GM21447 (cell line): ENCODE data around the gene LDB2.

Experiments
- ATAC-seq: cut with Tn5 transposase; IDR thresholded peaks from one replicate; pipeline ENCODE4 v1.9.1; 2021; ENCODE audit not compliant: unreplicated experiment

The LDB2 gene

DNA sequence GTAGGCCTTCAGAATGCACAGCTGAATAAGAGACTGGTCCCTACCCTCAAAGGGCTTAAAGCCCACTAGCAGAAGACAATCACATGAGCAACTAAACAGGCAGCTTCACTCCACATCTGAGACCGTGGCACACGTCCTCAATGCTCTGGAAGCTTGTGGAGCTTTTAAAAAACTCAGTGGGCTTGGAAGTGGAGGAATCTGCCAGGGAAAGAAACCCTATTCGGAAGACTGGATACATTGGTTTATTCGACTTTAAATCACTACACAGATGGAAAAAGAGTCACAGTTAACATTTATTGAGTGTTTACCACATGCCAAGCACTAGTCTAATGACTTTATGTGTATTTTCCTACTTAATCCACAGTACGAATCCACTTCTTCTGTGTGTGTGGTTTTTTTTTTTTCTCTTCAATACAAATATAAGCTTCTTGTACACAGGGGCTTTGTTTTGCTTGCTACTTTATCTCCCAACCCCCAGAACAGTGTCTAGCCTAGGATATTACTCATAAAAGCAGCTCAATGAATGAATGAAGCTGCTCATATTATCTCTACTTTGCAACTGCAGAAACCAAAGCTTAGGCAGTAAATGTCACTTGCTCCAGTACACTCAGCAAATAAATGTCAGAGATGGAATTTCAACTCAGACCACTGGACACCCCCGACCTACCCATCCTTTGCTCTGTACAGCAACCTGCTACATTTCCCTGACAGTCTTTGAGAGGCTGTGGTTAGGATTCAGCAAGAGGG lies 137.7 kb downstream of the LDB2 start:
- ATAC-seq = no peak

DNA sequence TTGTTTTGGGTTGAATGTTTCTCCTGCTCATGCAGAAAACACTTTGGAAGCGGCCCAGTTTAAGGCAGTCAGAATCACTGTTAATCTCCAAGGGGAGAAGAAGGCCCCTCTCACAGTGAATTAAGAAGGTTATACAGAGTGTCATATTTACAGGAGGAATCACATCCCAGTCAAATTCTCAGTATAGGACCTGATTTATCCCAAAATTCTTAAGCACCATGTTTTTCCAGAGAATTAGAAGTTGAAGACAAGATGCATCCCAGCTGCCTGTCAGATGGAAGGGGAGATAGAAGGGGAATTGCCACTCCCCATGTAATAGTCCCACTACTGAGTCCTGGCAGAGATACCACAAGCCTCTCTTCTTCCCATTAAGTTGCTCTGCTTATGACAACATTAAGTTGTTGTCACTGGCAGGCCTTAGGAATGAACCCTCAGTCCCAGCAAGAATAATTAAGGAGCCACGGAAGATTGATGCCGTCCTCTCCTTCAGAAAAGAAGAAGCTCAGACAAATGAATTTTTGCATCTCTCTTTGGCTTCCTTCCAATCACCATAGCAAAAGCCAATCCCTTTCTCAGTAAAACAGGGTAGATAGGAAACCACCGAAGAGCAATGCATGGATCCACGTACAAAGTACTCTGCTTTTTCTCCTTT lies 138.4 kb downstream of the LDB2 start:
- ATAC-seq = no peak

DNA sequence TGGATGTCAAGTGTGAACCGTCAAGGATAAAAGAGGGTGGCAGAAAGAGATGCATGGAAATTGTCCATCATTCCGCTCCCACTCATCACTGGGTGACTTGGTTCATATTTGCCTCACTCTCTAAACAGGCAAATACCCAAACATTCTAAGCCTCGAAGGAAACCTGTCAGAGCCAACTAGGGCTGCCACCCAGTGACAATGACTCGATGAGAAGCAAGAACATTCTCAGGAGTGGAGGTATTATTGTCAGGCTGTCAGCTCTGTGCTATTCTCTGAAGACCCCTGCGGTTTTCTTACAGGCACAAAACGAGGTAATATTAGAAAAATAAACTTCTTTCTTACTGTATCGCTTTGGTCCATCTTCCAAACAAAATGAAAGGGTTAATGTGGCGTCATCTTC lies 139.6 kb downstream of the LDB2 start:
- ATAC-seq = no peak

DNA sequence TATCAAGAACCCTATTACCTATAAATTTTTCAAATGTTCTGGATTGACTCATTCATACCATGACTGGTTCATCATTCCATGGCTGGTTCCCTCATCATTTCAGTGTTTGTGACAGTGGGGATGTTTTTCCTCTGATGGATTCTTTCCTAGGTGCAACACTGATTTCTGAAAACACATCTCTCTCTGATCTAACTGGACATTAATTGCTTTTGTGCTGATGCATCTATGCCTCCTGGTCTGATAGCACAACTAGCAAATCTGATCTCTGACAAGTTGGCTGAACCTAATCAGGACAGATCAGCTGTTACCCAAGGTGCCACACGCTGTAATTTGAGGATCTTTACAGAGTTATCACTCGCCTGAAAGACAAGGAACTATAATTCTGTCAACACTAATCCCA lies 140.2 kb downstream of the LDB2 start:
- ATAC-seq = no peak

DNA sequence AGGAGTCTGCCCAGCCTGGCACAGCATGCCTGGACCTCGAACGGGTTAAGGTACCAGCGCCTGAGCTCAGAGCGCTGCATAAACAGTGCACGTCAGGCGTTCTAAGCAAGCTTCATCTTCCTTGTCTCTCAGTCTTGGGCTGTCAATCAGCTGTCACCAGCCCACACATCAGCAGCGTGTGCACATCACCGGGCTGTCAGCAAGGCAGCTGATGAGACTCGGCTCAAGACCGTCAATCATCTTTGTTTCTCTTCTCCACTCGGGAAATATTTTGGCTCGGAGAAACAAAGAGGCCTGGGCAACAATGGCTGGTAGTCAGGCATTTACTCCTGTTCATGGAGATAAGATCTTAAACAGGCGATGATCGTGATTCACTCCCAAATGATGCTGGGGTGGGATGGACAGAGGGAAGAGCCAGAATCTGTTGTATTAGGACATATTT lies 141.3 kb downstream of the LDB2 start:
- ATAC-seq = no peak

DNA sequence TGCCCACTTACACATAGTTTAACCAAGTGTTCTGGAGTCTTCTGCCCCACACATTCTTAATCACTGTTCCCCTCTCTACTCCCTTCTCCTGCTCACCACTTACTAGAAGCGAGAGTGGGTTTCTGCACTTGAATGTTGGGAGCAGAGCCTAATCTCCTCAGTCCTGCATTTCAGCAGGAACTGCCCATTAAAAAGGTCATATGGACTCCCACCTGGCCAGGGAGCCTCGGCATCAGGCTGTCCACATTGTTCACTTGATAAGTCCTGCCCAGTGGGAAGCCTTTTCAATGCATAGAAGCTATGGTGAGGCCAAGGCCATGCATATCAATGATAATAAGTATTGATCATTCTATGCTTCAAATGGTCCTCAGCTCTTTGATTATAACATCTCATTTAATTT lies 144.3 kb downstream of the LDB2 start:
- ATAC-seq = no peak

DNA sequence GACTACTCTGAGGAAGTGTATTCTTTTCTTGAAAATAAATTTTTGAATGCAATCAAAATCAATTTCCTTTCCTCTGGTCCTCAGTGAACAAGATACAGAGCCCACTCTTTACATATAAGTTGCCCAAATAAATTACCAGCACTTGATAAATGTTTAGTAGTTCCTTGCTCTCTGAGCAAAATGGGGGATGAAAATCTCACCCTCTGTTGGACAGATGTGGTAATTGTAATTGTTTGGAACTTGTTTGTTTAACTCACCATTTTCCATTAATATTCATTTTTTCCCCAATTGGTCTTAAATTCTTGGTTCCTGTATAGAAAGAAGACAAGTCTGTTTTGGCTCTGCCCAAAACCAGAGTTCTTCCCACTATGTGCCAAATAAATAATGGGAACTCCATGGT lies 146.3 kb downstream of the LDB2 start:
- no peak for ATAC-seq

DNA sequence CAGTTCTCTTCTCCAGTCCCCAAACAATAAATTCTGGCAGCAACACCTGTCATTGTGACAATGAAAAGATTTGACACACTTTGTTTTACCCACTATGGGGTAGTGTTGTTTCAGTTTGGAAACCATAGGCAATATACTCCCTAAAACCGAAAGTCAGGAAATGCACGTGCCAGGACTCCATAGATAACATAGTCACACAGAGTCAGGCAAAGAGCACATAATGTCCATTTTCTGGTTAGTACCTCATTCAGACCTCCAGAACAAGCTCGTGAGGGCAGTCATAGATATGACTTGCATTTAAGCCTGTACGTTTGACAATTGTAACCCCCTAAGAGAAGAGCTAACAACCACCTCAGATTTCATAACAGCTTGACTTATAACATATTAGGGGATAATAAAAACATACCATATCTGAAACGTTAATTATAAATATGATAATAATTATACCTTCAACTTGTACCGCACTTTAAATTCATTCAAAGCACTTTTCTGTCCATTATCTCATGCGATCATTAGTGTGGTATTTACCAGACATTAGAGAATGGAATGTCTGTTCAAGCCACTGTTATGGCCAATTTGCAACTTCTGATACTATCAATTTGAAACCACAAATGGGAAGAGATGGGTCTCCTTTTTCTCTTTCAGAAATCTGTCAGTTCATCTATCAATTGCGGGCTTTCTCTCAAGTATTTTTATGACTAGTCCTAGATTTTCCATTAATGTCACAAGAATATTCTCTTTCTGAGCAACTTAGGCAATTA lies 147.4 kb downstream of the LDB2 start:
- no peak for ATAC-seq

DNA sequence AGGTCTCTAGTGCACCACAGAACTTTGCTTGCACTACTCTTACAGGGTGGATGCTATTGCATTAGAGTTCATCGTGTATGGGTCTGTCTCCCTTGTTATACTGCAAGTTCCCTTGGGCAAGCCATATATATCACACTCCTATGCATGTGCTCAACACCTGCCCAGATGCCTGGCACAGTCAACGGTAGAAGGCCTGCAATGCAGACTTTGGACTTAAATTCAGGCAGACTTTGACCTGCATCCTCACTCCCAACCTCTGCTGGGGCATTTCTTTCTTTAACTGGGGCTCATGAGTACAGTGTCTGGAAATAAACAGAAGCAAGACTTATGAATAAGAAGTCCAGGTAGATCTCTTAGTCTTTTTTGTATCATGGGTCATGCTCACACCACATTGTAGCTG lies 148.2 kb downstream of the LDB2 start:
- ATAC-seq = no peak

DNA sequence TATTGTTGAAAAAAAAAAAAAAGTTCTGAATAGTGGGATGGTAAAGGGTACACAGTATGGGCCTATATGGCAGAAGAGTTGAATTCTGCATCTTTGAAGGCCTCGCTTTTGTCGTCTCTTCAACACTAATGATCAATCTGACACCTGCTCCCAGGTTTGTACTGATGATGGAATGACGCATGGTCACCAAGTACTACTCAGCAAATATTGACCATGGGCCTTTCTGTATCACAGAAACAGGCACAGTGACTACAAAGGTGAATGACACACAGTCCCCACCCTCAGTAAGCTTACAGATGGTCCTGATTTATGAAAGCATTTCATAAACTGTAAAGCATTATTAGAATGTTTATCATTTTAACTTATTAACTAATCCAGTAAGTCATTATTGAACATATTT lies 152.6 kb downstream of the LDB2 start:
- ATAC-seq = no peak

DNA sequence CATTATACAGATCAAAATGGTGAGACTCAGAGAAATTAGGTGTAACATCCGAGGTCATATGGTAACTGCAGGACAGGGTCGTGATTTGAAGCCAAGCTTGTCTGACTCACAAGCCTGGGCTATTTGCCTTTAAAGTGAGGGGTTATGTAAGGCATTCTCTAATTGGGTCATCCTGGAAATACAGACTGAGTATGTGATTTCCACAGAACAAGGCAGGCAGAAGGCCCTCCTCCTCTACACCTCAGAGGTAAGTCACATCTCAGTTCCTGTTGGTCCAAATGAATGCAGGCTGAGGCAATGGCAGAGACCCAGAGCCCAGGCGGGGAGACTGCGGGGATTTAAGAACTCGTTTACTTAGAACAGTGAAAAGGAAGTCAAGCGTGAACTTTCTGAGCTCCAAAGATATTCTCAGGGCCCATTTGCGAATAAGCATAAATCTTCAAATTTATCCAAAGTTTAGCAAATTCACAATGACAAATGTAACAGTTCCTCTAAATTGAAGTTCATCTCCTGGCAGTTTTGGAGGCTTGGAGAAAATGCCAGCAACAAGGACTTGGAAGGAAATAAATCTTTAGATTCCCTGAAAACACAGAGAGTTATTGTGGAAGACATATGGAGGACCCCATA lies 153.3 kb downstream of the LDB2 start:
- no peak for ATAC-seq

DNA sequence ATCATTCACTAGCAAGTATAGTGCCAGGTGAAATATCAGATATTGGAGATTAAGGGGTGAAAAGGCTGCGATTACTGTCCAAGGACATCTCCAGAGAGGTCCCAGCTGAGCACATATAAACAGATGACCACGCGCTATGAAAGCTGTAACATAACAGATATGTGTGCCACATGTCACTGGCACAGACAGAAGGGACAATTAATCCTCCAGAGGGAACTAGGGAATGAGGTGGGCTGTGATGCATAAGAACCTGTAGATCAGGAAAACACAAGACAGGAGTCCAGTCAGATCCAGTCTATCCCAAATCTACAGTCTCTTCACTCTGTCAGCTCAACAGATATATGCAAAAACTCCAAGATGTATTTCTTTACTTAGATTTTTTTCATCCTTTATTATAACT lies 157.2 kb downstream of the LDB2 start:
- ATAC-seq = no peak

DNA sequence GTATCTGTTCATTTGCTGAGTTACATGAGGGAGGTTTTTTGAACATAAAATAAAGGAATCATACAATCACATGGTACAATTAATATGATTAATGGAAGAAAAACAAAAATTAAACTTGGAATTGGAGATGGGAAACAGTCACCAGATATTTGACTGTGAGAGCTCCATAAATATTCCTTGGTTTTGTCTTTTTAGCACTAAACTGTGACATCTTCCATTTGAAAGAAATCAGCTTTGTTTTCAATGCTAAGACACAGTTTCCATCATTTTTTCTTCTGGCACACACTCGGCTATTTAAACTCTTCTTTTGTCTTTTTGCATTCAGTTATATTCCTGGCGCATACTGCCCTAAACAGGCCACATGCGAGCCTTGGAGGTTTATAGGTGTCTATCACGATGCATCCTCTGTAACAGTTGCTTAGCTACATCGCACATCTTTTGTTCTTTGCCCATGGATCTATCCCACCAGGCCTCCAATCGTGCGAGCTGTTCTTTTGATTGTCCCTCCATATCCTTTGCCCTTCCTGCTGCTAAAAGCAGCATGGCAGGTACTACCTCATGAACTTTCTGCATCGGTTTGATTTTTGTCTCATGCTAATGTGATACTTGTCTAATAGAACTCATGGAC lies 158.3 kb downstream of the LDB2 start:
- ATAC-seq = no peak

DNA sequence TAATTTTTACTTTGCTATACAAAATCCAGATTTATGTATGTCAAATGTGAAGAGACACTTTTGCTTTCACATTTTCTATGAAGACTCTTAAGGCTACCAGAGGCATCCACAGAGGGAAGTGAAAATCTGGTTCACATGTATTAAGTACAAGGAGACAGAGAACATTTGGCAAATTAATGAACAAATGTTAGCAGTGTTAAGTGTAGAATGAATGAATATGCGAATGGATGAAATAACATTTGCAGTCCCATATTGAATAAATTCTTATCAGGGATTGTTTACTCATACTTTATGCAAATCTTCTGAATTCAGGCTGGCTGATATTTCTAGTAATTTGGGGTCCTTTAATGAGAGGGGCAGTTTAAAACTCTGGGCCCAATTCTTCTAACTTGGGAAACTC lies 159.9 kb downstream of the LDB2 start:
- no peak for ATAC-seq

DNA sequence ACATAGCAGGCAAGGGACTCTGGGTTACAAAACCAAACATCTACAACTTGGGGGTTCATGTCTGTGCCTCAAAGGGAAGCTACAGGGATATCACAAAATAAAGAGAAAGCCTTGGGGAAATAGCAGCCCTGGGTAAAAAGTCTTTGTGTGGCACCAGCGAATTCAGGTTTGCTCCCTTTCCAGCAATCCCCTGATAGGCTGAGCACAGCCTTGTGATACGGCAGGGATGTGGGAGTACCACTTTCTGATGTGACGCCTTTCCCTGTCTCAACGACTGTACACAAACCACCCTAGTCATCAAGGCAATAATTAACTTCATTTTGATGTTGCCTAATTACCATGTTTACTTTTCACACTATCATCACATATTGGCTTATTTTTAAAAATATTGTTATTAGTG lies 164.9 kb downstream of the LDB2 start:
- no peak for ATAC-seq

DNA sequence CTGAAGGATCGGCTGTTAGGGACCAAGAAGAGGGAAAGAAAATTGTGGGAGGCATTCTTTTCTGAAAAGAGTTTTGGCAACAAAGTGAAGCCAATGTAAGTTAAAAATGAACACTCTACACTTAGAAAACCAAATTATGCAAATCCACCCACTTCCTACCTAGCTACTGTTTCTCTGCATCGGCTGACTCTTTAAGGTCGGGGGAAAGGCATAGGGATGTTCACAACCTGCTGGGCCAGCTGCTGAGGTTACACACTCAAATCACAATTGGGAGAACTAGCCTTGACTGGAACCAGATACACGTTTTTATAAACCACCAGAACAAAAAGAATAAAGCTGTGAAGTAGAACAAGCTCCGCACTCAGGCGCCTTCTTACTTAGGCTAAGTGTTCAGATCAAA lies 165.7 kb downstream of the LDB2 start:
- no peak for ATAC-seq

DNA sequence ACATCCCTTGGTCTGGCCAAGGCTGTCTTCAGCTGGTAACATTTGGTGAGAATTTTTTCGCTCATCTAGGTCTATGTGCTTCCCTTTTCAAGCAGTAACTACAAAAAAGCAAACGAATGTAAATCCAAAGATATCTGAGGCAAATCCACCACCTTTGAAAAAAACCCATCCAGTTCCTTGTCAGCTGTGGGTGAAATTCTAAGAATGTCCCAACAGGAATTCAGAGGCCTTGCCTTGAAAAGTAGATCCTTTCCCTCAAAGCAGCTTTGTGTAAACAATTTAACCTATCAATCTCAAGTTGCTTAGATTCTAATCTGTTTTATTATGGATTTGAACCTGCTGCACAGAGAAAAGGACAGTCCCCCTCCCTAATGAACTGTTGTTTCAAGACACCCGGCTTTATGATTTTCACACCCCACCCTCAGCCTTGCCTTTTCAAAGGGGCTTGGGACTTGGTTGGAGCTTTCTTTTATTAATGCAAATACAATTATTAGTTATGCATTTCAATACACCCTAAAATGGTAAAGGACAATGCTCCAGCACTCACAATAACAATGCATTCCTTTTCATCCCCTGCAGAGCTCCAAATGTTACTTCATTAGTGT lies 166.6 kb downstream of the LDB2 start:
- no peak for ATAC-seq

DNA sequence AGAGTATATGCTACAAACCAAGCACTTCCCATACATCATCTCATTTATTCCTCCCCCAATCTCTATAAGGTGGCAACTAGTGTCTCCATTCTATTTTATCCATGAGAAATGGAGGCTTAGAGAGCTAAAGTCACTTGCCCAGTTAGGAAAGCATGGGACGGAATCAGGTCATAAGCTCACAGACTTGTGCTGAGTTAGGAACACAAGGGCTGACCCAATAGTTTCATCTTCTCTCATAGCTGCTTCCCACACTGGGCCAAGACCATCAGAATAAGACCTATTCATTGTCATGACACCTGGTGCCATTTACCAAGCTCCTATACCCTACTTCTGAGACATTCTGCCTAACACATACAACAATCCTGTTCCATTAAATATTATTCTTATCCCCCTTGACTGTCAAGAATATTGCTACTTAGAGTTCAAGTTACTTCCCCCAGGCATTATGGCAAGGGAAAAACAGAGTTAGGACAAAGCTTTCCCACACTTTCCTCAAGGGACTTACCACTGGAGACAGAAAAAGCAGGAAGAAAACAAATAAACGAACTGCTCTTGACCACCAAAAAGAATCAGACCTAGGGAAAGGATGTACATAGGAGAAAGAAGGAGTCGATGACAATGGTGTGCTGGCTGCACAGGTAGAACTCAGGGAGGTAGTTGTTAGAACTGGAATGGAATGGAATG lies 167.8 kb downstream of the LDB2 start:
- no peak for ATAC-seq

DNA sequence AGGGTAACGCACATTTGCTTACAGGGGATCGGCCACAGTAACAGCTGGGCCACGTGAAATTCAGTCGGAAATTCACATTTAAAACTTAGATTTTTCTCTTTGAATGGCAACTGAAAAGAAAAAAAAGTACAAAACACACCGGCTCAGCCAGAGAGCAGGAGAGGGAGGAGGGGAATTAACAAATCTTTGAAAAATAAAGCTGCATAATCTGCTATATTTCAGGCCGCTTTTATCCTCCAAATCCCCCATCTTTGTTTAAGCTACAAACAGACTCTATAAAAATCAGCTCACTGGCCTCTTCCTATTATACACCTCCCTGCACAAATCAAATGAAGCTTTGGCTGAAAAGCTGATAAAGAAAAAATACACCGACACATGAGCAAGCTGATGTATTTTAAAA lies 169.1 kb downstream of the LDB2 start:
- no peak for ATAC-seq

DNA sequence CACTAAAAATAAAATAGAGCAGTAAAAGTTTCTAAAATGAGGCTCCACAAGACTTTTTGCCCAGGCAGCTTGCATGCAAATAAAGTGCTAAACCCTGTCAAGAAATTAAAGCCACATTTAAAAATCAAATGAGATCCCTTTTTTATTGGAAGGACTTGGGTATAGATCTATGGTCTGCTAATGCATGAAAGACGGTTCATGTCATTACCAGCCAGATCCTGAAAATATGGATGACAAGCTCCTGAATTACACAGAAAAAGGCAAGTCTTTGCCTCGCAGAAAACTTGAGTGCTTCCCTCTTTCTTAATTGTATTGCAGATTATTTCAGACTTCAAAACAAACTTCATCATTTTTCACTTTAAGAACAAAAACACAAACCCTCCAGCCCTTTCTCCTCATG lies 169.6 kb downstream of the LDB2 start:
- ATAC-seq = no peak
